Right renal cortex interstitium (tissue), 3 donors: ENCODE measurements around the gene EDDM3A. TPM values are rescaled to one million over a fixed set of nuclear protein-coding genes. Genes with fewer than 3 reads are reported as not detected.

ENCODE experiments used
- DNase-seq, 3 donors: peaks; one replicate each; pipeline ENCODE4 v3.0.0-alpha.2; 2013; ENCODE audit warnings: low read depth in 3 of 3, low spot score in 2 of 3
- polyA plus RNA-seq, 3 donors: library from polyadenylated mRNA; unstranded; fragments of 120-200 nt; gene quantifications; one replicate each; pipeline ENCODE4 v1.2.1, GENCODE V29; 2013; ENCODE audit not compliant: insufficient read length in 3 of 3

Gene EDDM3A
- polyA plus RNA-seq, 3 donors = 0.18 to 0.28 TPM; not detected in 1

GRCh38 chr14:20782280-20782890, 36.7 kb downstream of the EDDM3A start:
- DNase-seq = peak in 1 of 3 donors; percentile 27

- no peak for DNase-seq
Measured at GRCh38 chr14:20787025-20787424, 41.3 kb downstream of the EDDM3A start.

GRCh38 chr14:20789230-20789813, 43.6 kb downstream of the EDDM3A start:
- DNase-seq = no peak

- DNase-seq = no peak
Measured at GRCh38 chr14:20790464-20791116, 44.9 kb downstream of the EDDM3A start.

GRCh38 chr14:20791187-20791586, 45.5 kb downstream of the EDDM3A start:
- DNase-seq = no peak

GRCh38 chr14:20791597-20791996, 45.9 kb downstream of the EDDM3A start:
- no peak for DNase-seq

- no peak for DNase-seq
Measured at GRCh38 chr14:20792556-20792955, 46.9 kb downstream of the EDDM3A start.

GRCh38 chr14:20794644-20795369, 49.1 kb downstream of the EDDM3A start:
- no peak for DNase-seq

- DNase-seq = no peak
Measured at GRCh38 chr14:20797164-20797563, 51.5 kb downstream of the EDDM3A start.

Other genes with a start within 250 kb of the EDDM3A start
- gene RNASE10, start 240.3 kb upstream of the EDDM3A start, polyA plus RNA-seq = under 1 TPM in 1 of 3 donors, not detected in 2; 0.18 TPM
- not detected for gene RNASE9, start 184.8 kb upstream of the EDDM3A start, polyA plus RNA-seq
- gene RNASE11, start 157.9 kb upstream of the EDDM3A start, polyA plus RNA-seq = not detected
- not detected for gene RNASE12, start 154.5 kb upstream of the EDDM3A start, polyA plus RNA-seq
- gene OR6S1, start 104.2 kb upstream of the EDDM3A start, polyA plus RNA-seq = not detected
- gene RNASE4, start 61.3 kb upstream of the EDDM3A start, polyA plus RNA-seq = 1 to 10 TPM; 2.1 to 7.0 (median 2.6) TPM
- 1 to 10 TPM; 3.8 to 4.8 (median 3.8) TPM for gene ANG, start 57.1 kb upstream of the EDDM3A start, polyA plus RNA-seq
- under 1 TPM; 0.14 to 0.47 (median 0.14) TPM for gene EDDM3B, start 22.5 kb downstream of the EDDM3A start, polyA plus RNA-seq
- 1 to 10 TPM; 6.5 to 7.7 (median 7.4) TPM for gene RNASE6, start 35.4 kb downstream of the EDDM3A start, polyA plus RNA-seq
- 100 to 1,000 TPM; 148 to 180 (median 175) TPM for gene RNASE1, start 57.0 kb downstream of the EDDM3A start, polyA plus RNA-seq
- 1 to 10 TPM in 1 of 3 donors, under 1 TPM in 1, not detected in 1; 0.44 to 1.1 TPM for gene RNASE3, start 145.5 kb downstream of the EDDM3A start, polyA plus RNA-seq
- 1 to 10 TPM in 1 of 3 donors, under 1 TPM in 2; 0.86 to 1.9 (median 0.89) TPM for gene RNASE2, start 209.6 kb downstream of the EDDM3A start, polyA plus RNA-seq
- 10 to 100 TPM; 79.7 to 89.7 (median 89.3) TPM for gene METTL17, start 244.1 kb downstream of the EDDM3A start, polyA plus RNA-seq